GM12878 (cell line): ENCODE data around the gene BORCS5. TPM values are rescaled to one million over a fixed set of nuclear protein-coding genes. Genes with fewer than 3 reads are reported as not detected.

ENCODE experiments used
- BACH1 ChIP-seq: fragments of 450-650 bp; IDR thresholded peaks from 2 replicates; pipeline ENCODE4 v1.6.1; 2017; ENCODE audit warnings: mild to moderate bottlenecking, borderline replicate concordance
- CEBPZ ChIP-seq: fragments of 150-350 bp; IDR thresholded peaks from 2 replicates; pipeline ENCODE4 v1.6.1; 2016; ENCODE audit warnings: low read depth, low read length
- CREM ChIP-seq: IDR thresholded peaks from 2 replicates; pipeline ENCODE4 v1.6.1; 2014; ENCODE audit warnings: antibody characterized with exemption, low read depth
- EZH2 ChIP-seq: IDR thresholded peaks from 2 replicates; pipeline ENCODE4 v1.6.1; 2012; ENCODE audit warnings: low read depth, mild to moderate bottlenecking, control low read depth, inconsistent platforms, low read length, borderline replicate concordance; ENCODE audit not compliant: control insufficient read depth
- NR2F1 ChIP-seq: fragments of 450-650 bp; conservative IDR thresholded peaks from 2 replicates; pipeline ENCODE4 v1.6.1; 2017; ENCODE audit warnings: mild to moderate bottlenecking
- PAX5 ChIP-seq: IDR thresholded peaks from 2 replicates; pipeline ENCODE4 v1.6.1; 2011; ENCODE audit warnings: low read depth, low read length, borderline replicate concordance
- POLR2A ChIP-seq: IDR thresholded peaks from 2 replicates; pipeline ENCODE4 v1.6.1; 2011; ENCODE audit warnings: low read depth, mild to moderate bottlenecking, low read length
- PRDM15 ChIP-seq: fragments of 450-650 bp; formaldehyde crosslinking; IDR thresholded peaks from 2 replicates; pipeline ENCODE4 v1.4.0; 2020; ENCODE audit warnings: mild to moderate bottlenecking, moderate library complexity
- RUNX3 ChIP-seq: IDR thresholded peaks from 2 replicates; pipeline ENCODE4 v1.6.1; 2012; ENCODE audit warnings: low read length, inconsistent platforms
- SP1 ChIP-seq: IDR thresholded peaks from one replicate; pipeline ENCODE4 v1.6.1; 2011; ENCODE audit warnings: low read depth, low read length
- ZBTB4 ChIP-seq: fragments of 450-650 bp; formaldehyde crosslinking; IDR thresholded peaks from 2 replicates; pipeline ENCODE4 v1.4.0; 2022; ENCODE audit warnings: mild to moderate bottlenecking, moderate library complexity
- ZNF622 ChIP-seq: fragments of 450-650 bp; IDR thresholded peaks from 2 replicates; pipeline ENCODE4 v1.6.1; 2017; ENCODE audit warnings: mild to moderate bottlenecking, inconsistent platforms
- polyA plus RNA-seq, 11 experiments: library from polyadenylated mRNA; depleted of rRNA in 4 of 11; unstranded in 6 of 11; stranded (reverse) in 5 of 11; fragments of >200 nt; fragmentation: Nextera tagmentation in 4 of 11; fragmentation: Illumina TruSeq in 1 of 11; extraction: Ambion mirVana in 4 of 11; extraction: Trizol in 1 of 11; gene quantifications; 1 replicate in 1 of 11; 2 replicates in 10 of 11; pipeline versions ENCODE4 v1.2.1 to v1.2.3, GENCODE V29; 2011 to 2016; ENCODE audit warnings: inconsistent platforms in 2 of 11, missing spikeins in 2 of 11, low read depth in 1 of 11
- total RNA-seq, 4 experiments: library from RNA; depleted of rRNA in 3 of 4; stranded (reverse); fragments of >200 nt in 3 of 4; fragmentation: Illumina TruSeq in 1 of 4; extraction: Trizol in 1 of 4; gene quantifications; 2 replicates each; pipeline versions ENCODE4 v1.2.1 to v1.2.3, GENCODE V29; 2013 to 2021
- TF ChIP-seq, protein P1 (sequence below): fragments of 450-650 bp; IDR thresholded peaks from 2 replicates; pipeline ENCODE4 v1.6.1; 2017; ENCODE audit warnings: mild to moderate bottlenecking, low read depth, inconsistent platforms; ENCODE audit not compliant: poor library complexity, severe bottlenecking
- TF ChIP-seq, protein P2 (sequence below): fragments of 450-650 bp; IDR thresholded peaks from 2 replicates; pipeline ENCODE4 v1.6.1; 2017; ENCODE audit warnings: mild to moderate bottlenecking, moderate library complexity

The BORCS5 gene
- total and polyA plus RNA-seq, 10 of the 15 experiments (the other 5 are each of a cell fraction or from before 2014, with no cell fraction given), result 1.4 to 39.7 (median 16.1) TPM

- no peak for TF ChIP-seq PRDM15 (CRISPR knock-in tag)
- no peak for TF ChIP-seq ZNF622
- no peak for TF ChIP-seq POLR2A
- no peak for TF ChIP-seq NR2F1
- no peak for TF ChIP-seq ZBTB4
- TF ChIP-seq, protein P1, sequence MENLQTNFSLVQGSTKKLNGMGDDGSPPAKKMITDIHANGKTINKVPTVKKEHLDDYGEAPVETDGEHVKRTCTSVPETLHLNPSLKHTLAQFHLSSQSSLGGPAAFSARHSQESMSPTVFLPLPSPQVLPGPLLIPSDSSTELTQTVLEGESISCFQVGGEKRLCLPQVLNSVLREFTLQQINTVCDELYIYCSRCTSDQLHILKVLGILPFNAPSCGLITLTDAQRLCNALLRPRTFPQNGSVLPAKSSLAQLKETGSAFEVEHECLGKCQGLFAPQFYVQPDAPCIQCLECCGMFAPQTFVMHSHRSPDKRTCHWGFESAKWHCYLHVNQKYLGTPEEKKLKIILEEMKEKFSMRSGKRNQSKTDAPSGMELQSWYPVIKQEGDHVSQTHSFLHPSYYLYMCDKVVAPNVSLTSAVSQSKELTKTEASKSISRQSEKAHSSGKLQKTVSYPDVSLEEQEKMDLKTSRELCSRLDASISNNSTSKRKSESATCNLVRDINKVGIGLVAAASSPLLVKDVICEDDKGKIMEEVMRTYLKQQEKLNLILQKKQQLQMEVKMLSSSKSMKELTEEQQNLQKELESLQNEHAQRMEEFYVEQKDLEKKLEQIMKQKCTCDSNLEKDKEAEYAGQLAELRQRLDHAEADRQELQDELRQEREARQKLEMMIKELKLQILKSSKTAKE, result no peak
- no peak for TF ChIP-seq CEBPZ
- no peak for TF ChIP-seq SP1
- TF ChIP-seq BACH1, result no peak
- no peak for TF ChIP-seq PAX5
- no peak for TF ChIP-seq RUNX3
- TF ChIP-seq, protein P2, sequence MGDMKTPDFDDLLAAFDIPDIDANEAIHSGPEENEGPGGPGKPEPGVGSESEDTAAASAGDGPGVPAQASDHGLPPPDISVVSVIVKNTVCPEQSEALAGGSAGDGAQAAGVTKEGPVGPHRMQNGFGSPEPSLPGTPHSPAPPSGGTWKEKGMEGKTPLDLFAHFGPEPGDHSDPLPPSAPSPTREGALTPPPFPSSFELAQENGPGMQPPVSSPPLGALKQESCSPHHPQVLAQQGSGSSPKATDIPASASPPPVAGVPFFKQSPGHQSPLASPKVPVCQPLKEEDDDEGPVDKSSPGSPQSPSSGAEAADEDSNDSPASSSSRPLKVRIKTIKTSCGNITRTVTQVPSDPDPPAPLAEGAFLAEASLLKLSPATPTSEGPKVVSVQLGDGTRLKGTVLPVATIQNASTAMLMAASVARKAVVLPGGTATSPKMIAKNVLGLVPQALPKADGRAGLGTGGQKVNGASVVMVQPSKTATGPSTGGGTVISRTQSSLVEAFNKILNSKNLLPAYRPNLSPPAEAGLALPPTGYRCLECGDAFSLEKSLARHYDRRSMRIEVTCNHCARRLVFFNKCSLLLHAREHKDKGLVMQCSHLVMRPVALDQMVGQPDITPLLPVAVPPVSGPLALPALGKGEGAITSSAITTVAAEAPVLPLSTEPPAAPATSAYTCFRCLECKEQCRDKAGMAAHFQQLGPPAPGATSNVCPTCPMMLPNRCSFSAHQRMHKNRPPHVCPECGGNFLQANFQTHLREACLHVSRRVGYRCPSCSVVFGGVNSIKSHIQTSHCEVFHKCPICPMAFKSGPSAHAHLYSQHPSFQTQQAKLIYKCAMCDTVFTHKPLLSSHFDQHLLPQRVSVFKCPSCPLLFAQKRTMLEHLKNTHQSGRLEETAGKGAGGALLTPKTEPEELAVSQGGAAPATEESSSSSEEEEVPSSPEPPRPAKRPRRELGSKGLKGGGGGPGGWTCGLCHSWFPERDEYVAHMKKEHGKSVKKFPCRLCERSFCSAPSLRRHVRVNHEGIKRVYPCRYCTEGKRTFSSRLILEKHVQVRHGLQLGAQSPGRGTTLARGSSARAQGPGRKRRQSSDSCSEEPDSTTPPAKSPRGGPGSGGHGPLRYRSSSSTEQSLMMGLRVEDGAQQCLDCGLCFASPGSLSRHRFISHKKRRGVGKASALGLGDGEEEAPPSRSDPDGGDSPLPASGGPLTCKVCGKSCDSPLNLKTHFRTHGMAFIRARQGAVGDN, result no peak
- no peak for TF ChIP-seq CREM
- no peak for TF ChIP-seq EZH2
Observed at GRCh38 chr12:12327802-12328201, 29.1 kb upstream of the BORCS5 start (continued).
